Ammon's horn (tissue), 1 donor: ENCODE results near the gene OBSCN.

Experiments used
- DNase-seq: peaks from one replicate; pipeline ENCODE4 v3.0.0-alpha.2; 2016; ENCODE audit warnings: low spot score

The OBSCN gene

GRCh38 chr1:228417483-228418203, 209.8 kb downstream of the OBSCN start:
- no peak for DNase-seq

- no peak for DNase-seq
These were observed 213.4 kb downstream of the OBSCN start for GRCh38 chr1:228420968-228421826.

DNA sequence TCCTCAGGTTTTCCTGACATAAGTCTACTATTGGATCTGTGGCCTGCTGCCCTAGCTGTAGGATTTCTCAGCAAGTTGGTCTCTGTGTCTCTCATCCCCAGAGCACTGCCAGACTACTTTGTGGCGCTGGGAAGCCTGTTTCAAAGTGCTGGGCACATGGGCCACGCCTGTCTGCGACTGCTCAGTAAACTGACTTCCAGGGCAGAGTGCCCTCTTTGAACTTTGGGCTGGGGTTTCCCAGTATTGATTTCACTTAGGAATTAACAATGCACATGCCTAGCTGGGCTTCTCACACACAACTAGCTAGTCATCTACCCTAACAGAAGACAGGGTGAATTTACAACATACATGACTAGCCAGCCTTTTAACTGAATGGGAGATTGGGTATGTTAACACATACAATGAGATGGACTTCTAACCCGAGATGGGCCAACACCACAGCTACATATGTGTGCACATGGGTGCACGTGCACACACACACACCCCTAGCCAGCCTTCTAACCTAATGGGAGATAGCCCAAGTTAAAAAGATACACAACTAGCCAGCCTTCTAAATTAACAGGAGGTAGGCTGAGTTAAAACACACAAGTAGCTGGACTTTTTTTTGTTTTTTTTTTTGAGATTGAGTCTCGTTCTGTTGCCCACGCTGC, 215.7 kb downstream of the OBSCN start:
- DNase-seq = no peak

DNA sequence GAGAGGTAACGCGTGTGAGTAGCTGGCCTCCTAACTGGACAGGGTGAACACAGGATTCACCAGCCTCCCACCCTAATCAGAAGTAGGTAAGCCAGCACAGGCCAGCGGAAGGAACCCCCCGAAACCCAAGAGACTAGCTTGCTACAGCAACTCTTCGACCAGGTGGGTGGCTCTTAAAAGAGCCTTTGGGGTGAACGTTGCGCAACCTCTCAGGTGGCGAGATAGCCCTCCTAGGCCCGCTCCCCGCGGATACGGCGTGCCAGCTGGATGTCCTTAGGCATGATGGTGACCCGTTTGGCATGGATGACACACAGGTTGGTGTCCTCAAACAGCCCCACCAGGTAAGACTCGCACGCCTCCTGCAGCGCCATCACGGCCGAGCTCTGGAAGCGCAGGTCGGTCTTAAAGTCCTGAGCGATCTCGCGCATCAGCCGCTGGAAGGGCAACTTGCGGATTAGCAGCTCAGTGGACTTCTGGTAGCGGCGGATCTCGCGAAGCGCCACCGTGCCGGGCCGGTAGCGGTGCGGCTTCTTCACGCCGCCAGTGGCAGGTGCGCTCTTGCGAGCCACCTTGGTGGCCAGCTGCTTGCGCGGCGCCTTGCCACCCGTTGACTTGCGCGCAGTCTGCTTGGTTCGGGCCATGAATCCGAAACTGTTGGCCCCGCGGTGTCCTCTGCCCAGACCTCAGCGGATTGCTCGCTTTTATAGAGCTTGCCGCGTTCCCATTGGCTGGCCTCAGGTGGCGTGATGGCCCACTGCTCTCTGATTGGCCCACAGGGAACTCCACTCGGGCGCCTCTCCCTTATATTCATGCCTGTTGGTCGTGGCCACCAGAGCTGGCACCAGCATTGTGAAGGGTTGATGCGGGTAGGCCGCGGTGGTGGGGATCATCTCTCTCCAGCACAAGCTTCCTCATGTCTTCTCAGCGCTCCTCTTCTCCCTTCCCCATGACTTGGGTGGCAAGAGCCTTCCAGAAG, 217.1 kb downstream of the OBSCN start:
- no peak for DNase-seq

GRCh38 chr1:228426518-228427175, 218.8 kb downstream of the OBSCN start:
- DNase-seq = no peak

DNA sequence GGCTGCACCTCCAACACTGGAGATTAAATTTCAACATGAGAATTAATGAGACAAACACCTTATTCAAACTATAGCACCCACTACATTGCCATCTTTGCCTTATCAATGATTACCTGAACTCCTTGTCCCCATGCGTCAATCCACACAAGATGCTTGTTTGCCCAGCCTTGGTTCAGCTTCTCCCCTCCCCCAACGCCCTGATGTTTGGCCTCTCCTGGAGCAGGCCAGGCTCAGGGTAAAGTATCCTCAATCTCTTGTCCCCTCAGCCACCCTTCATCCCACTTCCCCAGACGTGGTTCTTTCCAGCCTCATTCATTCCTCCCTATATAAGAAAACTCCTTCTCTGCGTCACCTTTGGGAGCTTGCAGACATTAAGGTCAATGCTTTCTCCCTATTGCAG, 220.6 kb downstream of the OBSCN start:
- no peak for DNase-seq
